Rectal smooth muscle tissue (tissue), 1 donor: ENCODE data around the gene DEDD2.

Experiments used
- H3K27ac ChIP-seq: one replicate; pipeline ENCODE4 v1.7.0; 2013; ENCODE audit warnings: low read depth, low read length, inconsistent platforms
- H3K27me3 ChIP-seq: one replicate; pipeline ENCODE4 v1.7.0; 2013; ENCODE audit warnings: low read length; ENCODE audit not compliant: control insufficient read depth, insufficient read depth
- H3K36me3 ChIP-seq: one replicate; pipeline ENCODE4 v1.7.0; 2013; ENCODE audit warnings: low read length; ENCODE audit not compliant: control insufficient read depth, insufficient read depth
- H3K4me1 ChIP-seq: one replicate; pipeline ENCODE4 v1.7.0; 2013; ENCODE audit warnings: low read length; ENCODE audit not compliant: control insufficient read depth, insufficient read depth
- H3K4me3 ChIP-seq: one replicate; pipeline ENCODE4 v1.7.0; 2013; ENCODE audit warnings: low read length
- H3K9ac ChIP-seq: one replicate; pipeline ENCODE4 v1.7.0; 2013; ENCODE audit warnings: low read length

The DEDD2 gene

GRCh38 chr19:42197375-42197817 lies 20.1 kb downstream of the DEDD2 start:
- H3K4me3 ChIP-seq, result no peak overlapping the region
- H3K4me1 ChIP-seq, result no peaks in the 10 kb centered on the region
- H3K27me3 ChIP-seq, result no peaks in the 10 kb centered on the region
- H3K27ac ChIP-seq, result no peak overlapping the region
- H3K36me3 ChIP-seq, result peaks cover 15% of the 10 kb centered on the region
- H3K9ac ChIP-seq, result no peak overlapping the region

- Histone ChIP-seq H3K4me1 (no peaks in the 10 kb centered on the region), H3K36me3 (peaks cover 13% of the 10 kb centered on the region), H3K27ac (no peak overlapping the region), H3K9ac (no peak overlapping the region), H3K27me3 (no peaks in the 10 kb centered on the region), H3K4me3 (no peak overlapping the region)
Observed at GRCh38 chr19:42196011-42197001, 21.2 kb downstream of the DEDD2 start.

- Histone ChIP-seq H3K9ac (no peak overlapping the region), H3K4me3 (no peak overlapping the region), H3K27ac (no peak overlapping the region), H3K4me1 (no peaks in the 10 kb centered on the region), H3K36me3 (peaks cover 6% of the 10 kb centered on the region), H3K27me3 (no peaks in the 10 kb centered on the region)
Observed at GRCh38 chr19:42193706-42194105, 23.8 kb downstream of the DEDD2 start.

- Histone ChIP-seq H3K27me3 (no peaks in the 10 kb centered on the region), H3K9ac (no peak overlapping the region), H3K36me3 (peaks cover 3% of the 10 kb centered on the region), H3K4me1 (no peaks in the 10 kb centered on the region), H3K27ac (no peak overlapping the region), H3K4me3 (no peak overlapping the region)
Observed at GRCh38 chr19:42193294-42193693, 24.2 kb downstream of the DEDD2 start.

- no peak overlapping the region for H3K9ac ChIP-seq
- no peak overlapping the region for H3K4me3 ChIP-seq
- no peaks in the 10 kb centered on the region for H3K4me1 ChIP-seq
- no peaks in the 10 kb centered on the region for H3K27me3 ChIP-seq
- H3K36me3 ChIP-seq, result peaks cover 3% of the 10 kb centered on the region
- no peak overlapping the region for H3K27ac ChIP-seq
Observed at GRCh38 chr19:42191855-42192254, 25.6 kb downstream of the DEDD2 start.

- Histone ChIP-seq H3K36me3 (peaks cover 2% of the 10 kb centered on the region), H3K4me3 (no peak overlapping the region), H3K4me1 (no peaks in the 10 kb centered on the region), H3K9ac (no peak overlapping the region), H3K27me3 (no peaks in the 10 kb centered on the region), H3K27ac (no peak overlapping the region)
Observed at GRCh38 chr19:42191330-42191729, 26.1 kb downstream of the DEDD2 start.

- Histone ChIP-seq H3K27me3 (no peaks in the 10 kb centered on the region), H3K27ac (no peak overlapping the region), H3K9ac (no peak overlapping the region), H3K4me3 (no peak overlapping the region), H3K4me1 (no peaks in the 10 kb centered on the region), H3K36me3 (no peaks in the 10 kb centered on the region)
Observed at GRCh38 chr19:42189133-42189532, 28.3 kb downstream of the DEDD2 start.

- Histone ChIP-seq H3K4me1 (no peaks in the 10 kb centered on the region), H3K27ac (no peak overlapping the region), H3K9ac (no peak overlapping the region), H3K36me3 (no peaks in the 10 kb centered on the region), H3K27me3 (no peaks in the 10 kb centered on the region), H3K4me3 (no peak overlapping the region)
Observed at GRCh38 chr19:42188665-42189064, 28.8 kb downstream of the DEDD2 start.

- H3K4me1 ChIP-seq, result no peaks in the 10 kb centered on the region
- no peak overlapping the region for H3K4me3 ChIP-seq
- no peak overlapping the region for H3K9ac ChIP-seq
- H3K27me3 ChIP-seq, result peaks cover 4% of the 10 kb centered on the region
- no peak overlapping the region for H3K27ac ChIP-seq
- no peaks in the 10 kb centered on the region for H3K36me3 ChIP-seq
Observed at GRCh38 chr19:42185277-42185676, 32.2 kb downstream of the DEDD2 start.

GRCh38 chr19:42184401-42184861 lies 33.0 kb downstream of the DEDD2 start:
- peaks cover 11% of the 10 kb centered on the region for H3K27me3 ChIP-seq
- no peaks in the 10 kb centered on the region for H3K4me1 ChIP-seq
- no peak overlapping the region for H3K4me3 ChIP-seq
- no peak overlapping the region for H3K27ac ChIP-seq
- no peak overlapping the region for H3K9ac ChIP-seq
- no peaks in the 10 kb centered on the region for H3K36me3 ChIP-seq

GRCh38 chr19:42178791-42179674 lies 38.4 kb downstream of the DEDD2 start:
- no peak overlapping the region for H3K4me3 ChIP-seq
- H3K36me3 ChIP-seq, result no peaks in the 10 kb centered on the region
- no peaks in the 10 kb centered on the region for H3K4me1 ChIP-seq
- H3K27me3 ChIP-seq, result peaks cover 27% of the 10 kb centered on the region
- no peak overlapping the region for H3K9ac ChIP-seq
- no peak overlapping the region for H3K27ac ChIP-seq

GRCh38 chr19:42177686-42178019 lies 39.8 kb downstream of the DEDD2 start:
- Histone ChIP-seq H3K9ac (no peak overlapping the region), H3K27ac (no peak overlapping the region), H3K27me3 (peaks cover 29% of the 10 kb centered on the region), H3K4me1 (no peaks in the 10 kb centered on the region), H3K36me3 (no peaks in the 10 kb centered on the region), H3K4me3 (no peak overlapping the region)
